ENCODE data around the gene IBTK.
"Not testable (repeated sequence)": the region's sequence is repeated elsewhere in the genome, so short reads cannot be mapped to it uniquely, and the experiment has no call there.

Gene IBTK, protein sequence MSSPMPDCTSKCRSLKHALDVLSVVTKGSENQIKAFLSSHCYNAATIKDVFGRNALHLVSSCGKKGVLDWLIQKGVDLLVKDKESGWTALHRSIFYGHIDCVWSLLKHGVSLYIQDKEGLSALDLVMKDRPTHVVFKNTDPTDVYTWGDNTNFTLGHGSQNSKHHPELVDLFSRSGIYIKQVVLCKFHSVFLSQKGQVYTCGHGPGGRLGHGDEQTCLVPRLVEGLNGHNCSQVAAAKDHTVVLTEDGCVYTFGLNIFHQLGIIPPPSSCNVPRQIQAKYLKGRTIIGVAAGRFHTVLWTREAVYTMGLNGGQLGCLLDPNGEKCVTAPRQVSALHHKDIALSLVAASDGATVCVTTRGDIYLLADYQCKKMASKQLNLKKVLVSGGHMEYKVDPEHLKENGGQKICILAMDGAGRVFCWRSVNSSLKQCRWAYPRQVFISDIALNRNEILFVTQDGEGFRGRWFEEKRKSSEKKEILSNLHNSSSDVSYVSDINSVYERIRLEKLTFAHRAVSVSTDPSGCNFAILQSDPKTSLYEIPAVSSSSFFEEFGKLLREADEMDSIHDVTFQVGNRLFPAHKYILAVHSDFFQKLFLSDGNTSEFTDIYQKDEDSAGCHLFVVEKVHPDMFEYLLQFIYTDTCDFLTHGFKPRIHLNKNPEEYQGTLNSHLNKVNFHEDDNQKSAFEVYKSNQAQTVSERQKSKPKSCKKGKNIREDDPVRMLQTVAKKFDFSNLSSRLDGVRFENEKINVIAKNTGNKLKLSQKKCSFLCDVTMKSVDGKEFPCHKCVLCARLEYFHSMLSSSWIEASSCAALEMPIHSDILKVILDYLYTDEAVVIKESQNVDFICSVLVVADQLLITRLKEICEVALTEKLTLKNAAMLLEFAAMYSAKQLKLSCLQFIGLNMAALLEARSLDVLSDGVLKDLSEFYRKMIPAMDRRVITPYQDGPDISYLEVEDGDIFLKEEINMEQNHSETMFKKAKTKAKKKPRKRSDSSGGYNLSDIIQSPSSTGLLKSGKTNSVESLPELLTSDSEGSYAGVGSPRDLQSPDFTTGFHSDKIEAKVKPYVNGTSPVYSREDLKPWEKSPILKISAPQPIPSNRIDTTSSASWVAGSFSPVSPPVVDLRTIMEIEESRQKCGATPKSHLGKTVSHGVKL (N-terminal part only)

DNA sequence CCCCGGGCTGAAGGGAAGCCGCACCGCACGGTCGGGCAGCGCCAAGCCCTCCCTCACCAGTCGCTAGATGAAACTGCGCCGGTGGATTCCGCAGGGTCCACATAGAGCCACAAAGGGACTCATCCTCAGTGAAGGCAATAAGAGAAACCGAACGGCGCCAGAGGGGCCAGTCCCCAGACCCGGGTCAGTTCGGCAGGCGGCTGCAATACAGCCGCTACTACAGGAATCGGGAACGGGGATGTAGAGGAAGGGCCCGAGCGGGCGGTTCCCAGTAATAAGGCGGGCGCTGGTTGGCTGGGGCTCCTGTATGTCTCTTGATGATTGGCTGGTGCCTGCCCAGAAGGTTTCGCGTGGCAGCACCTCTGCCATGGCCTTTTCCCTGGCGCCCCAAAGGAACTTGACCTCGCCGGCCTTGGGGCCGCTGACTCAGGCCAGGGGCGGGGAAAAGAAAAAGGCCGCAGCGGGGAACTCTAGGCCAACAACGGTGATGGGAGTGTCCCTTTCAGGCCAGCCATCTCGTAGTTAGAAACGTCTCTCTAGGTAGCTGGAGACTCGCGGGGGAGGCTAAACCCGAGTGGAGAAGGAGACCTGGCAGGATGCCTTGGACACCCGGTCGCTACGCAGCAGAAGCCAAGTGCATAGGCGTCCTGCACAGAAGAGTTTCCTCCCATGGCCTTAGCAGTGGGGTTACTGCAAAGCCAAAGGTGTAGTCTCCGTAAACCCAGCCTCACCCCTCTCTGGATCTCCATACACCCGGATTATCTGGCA, at the start of gene IBTK:
Gene IBTK (minus strand): TSS at position 240 of the 768 bp plus-strand sequence. CDS start 7,258 bp downstream, outside the sequence.
- peak; percentile 89 for DNase-seq

DNA sequence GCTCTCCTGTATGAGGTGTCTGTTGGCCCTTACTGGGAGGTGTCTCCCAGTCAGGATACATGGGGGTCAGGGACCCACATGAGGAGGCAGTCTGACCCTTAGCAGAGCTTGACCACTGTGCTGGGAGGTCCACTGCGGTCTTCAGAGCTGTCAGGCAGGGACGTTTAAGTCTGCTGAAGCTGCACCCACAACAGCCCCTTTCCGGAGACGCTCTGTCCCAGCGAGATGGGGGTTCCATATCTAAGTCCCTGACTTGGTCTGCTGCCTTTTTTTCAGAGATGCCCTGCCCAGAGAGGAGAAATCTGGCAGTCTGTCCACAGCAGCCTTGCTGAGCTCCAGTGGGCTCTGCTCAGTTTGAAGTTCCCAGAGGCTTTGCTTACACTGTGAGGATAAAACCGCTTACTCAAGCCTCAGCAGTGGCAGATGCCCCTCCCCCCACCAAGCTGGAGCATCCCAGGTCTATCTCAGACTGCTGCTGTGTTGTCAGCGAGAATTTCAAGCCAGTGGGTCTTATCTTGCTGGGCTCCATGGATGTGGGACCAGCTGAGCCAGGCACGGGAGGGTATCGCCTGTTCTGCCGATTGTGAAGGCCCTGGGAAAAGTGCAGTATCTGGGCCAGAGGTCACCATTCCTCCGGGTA, 36.3 kb upstream of the IBTK start:
- no peak for DNase-seq

DNA sequence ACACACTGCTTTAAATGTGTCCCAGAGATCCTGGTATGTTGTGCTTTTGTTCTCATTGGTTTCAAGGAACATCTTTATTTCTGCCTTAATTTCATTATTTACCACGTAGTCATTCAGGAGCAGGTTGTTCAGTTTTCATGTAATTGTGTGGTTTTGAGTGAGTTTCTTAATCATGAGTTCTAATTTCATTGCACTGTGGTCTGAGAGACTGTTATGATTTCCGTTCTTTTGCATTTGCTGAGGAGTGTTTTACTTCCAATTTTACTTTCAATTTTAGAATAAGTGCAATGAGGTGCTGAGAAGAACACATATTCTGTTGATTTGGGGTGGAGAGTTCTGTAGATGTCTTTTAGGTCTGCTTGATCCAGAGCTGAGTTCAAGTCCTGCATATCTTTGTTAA, 34.0 kb upstream of the IBTK start:
- not testable (repeated sequence) for DNase-seq

- peak; percentile 72 for DNase-seq
These were observed 30.1 kb upstream of the IBTK start for GRCh38 chr6:82277686-82278085.

DNA sequence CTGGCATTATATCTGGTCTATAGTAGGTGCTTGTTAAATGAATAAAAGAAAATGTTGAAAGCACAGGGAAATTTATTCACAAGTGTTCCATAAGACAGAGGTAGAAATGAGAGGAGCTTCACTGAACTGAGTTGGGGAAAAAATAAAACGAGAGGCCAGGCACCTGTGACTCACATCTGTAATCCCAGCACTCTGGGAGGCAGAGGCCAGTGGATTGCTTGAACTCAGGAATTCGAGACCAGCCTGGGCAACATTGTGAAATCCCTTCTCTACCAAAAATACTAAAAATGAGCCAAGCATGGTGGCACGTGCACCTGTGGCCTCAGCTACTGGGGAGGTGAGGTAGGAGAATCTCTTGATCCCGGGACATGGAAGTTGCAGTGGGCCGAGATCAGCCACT, 28.1 kb upstream of the IBTK start:
- DNase-seq, result no peak

DNA sequence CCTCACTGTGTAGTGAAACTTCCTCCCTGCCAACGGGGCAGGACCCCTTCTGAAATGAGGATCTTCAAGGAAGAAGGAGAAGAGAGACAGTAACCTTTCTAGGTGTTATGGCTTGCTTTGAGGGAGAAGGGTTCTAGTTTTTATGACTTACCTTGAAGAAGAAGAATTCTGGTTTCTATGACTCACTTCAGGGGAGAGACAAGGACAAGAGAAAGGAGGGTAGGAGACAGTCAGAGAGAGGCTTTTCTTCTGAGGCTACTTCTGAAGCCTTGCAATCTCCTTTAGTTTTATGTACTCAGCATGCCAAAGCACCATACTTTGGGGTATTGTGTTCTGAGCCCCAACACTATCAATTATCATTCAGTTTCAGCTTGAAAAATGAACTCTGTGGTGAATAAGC, 25.8 kb upstream of the IBTK start:
- no peak for DNase-seq

- no peak for DNase-seq
These were observed 23.5 kb upstream of the IBTK start for GRCh38 chr6:82270881-82271635.

- no peak for DNase-seq
These were observed 20.8 kb upstream of the IBTK start for GRCh38 chr6:82268301-82268846.

- DNase-seq, result no peak
These were observed 17.3 kb upstream of the IBTK start for GRCh38 chr6:82264824-82265223.

GRCh38 chr6:82264321-82264720, 16.8 kb upstream of the IBTK start:
- no peak for DNase-seq

DNA sequence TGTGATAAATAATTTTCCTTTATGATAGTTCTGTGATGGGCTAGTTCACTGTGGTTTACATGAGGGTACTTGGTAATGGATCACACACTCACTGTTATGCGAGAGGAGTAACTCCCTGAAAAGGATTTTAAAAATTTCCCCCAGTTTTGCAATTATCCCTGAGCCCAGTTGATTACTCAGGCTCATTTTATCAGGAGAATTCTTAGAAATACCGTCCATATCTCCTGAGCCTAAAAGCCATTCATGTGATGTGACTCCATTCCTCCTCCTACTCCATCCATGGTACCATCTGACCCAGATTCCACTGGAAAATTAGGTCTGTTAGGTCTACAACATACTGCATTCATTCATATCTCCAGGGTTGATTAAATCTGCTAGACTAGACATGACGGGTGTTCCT, 16.4 kb upstream of the IBTK start:
- peak; percentile 25 for DNase-seq

DNA sequence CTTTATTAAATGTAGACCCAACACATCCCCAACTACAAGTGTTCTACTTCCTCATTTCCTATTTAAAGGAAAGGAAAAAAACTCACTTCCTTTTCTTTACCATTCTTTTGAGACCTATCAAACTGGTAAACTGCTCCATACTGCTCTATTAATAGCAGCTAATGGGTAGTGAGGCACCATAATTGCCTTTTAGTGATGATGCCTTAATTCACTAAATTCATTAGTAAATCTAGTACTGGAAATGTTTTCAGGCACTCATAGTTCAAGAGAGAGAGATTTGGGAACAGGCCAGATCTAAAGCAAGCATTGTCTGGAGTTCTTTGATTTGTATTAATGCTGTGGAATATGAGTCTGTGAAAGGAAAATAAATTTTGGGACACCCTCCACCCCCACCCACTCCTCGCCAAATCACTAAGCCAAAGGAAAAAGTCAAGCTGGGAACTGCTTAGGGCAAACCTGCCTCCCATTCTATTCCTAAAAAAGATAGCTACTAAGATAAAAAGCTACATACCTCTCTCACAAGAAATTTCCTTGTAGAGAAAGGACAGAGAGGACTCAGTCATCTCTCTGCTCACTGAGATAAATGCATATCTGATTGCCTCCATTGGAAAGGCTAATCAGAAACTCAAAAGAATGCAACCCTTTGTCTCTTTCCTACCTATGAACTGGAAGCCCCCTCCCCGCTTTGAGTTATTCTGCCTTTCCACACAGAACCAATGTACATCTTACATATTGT, 13.6 kb upstream of the IBTK start:
- no peak for DNase-seq

- no peak for DNase-seq
These were observed 11.8 kb upstream of the IBTK start for GRCh38 chr6:82259389-82259788.

DNA sequence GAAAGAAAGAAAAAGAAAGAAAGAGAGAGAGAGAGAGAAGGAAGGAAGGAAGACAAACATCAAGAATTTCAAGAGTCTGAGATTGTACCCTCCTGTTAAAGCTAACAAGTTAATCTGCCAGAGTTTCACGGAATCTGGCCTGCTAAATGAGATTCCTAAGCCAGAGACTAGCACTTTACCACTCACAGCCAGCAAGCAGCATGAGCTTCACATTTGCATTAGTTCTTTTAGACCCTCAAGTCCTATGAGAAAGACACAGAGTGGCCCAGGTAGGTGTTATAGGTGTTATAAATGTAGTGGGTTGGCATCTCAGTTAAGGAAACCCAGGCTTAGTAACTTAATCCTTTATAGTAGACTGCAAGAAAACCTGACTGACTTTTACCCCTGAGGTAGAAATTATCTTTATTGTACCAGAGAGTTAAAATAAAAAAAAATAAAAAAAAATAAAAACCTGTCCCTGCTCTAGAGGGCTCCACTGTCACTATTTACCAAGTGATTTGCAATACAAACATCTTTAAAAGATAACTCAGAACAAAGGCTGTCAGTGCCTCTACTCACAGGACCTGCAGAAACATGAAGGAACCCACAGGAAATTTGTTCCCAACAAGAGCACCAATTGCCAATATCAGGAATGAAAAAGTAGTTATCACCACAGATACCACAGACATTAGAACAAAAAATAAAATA, 9.7 kb upstream of the IBTK start:
- DNase-seq, result no peak

DNA sequence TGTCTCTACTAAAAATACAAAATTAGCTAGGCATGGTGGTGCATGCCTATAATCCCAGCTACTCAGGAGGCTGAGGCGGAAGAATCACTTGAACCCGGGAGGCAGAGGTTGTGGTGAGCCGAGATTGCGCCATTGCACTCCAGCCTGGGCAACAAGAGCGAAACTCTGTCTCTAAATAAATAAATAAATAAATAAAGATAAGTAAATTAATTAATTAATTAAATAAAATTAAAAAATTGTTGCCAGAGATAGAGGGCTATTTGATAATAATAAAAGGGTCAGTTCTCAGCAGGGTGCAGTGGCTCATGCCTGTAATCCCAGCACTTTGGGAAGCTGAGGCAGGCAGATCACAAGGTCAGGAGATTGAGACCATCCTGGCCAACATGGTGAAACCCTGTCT, 7.2 kb upstream of the IBTK start:
- not testable (repeated sequence) for DNase-seq

GRCh38 chr6:82251942-82252341, 4.4 kb upstream of the IBTK start:
- no peak for DNase-seq

GRCh38 chr6:82249381-82250253, 2.1 kb upstream of the IBTK start:
- peak; percentile 25 for DNase-seq

DNA sequence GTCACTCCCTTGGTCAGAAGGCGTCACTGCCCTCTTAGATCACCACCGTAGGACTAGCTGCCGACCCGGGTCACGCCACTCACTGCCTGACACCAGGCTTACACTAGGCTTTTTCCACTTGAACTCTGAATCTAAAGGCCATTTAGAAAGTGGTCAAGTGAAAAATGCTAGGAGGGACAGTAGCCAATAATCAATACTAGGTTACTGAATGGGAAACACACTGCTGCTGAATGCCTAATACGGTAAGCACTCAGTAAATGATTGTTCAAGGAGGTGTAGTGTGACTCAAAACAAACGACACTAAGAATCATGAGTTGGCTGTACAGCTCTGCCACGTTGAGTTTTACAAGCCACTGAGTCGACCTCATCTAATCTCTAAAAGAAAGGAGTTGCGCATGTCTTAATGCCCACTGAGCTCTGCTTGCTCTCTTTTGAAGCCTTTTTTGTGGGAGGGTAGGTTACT, 760 bp upstream of the IBTK start:
- DNase-seq, result peak; percentile 37
